Activated naive CD8-positive, alpha-beta T cell treated with anti-CD3 and anti-CD28 coated beads, Interleukin-2, amount 50 U/mL, for 16 hours (primary cell): ENCODE results near the gene SYCP1.
"Not testable (repeated sequence)": the region's sequence is repeated elsewhere in the genome, so short reads cannot be mapped to it uniquely, and the experiment has no call there.

Experiments used
- DNase-seq: peaks from one replicate; pipeline ENCODE4 v3.0.0-alpha.2; 2020; ENCODE audit warnings: low read depth, low spot score

Gene SYCP1

GRCh38 chr1:114979278-114979891, 124.7 kb downstream of the SYCP1 start:
- DNase-seq = peak; percentile 19

GRCh38 chr1:114982251-114982650, 127.6 kb downstream of the SYCP1 start:
- DNase-seq = no peak

GRCh38 chr1:114986286-114986685, 131.6 kb downstream of the SYCP1 start:
- no peak for DNase-seq

- DNase-seq = no peak
Observed at GRCh38 chr1:114988095-114988494, 133.4 kb downstream of the SYCP1 start.

- DNase-seq = no peak
Observed at GRCh38 chr1:114997510-114998289, 143.0 kb downstream of the SYCP1 start.

GRCh38 chr1:115006191-115006590, 151.5 kb downstream of the SYCP1 start:
- DNase-seq = no peak

- no peak for DNase-seq
Observed at GRCh38 chr1:115012006-115012405, 157.3 kb downstream of the SYCP1 start.

- DNase-seq = no peak
Observed at GRCh38 chr1:115012434-115012833, 157.8 kb downstream of the SYCP1 start.

GRCh38 chr1:115013792-115014191, 159.1 kb downstream of the SYCP1 start:
- DNase-seq = no peak

GRCh38 chr1:115019549-115019948, 164.9 kb downstream of the SYCP1 start:
- DNase-seq = not testable (repeated sequence)

- no peak for DNase-seq
Observed at GRCh38 chr1:115021145-115021544, 166.5 kb downstream of the SYCP1 start.

GRCh38 chr1:115023593-115023992, 168.9 kb downstream of the SYCP1 start:
- DNase-seq = no peak

GRCh38 chr1:115029526-115029925, 174.9 kb downstream of the SYCP1 start, which contains the start of gene TSHB:
Gene TSHB (plus strand): TSS chr1:115029826. CDS start chr1:115033363, 3,537 bp downstream.
- no peak for DNase-seq

GRCh38 chr1:115031595-115031994, 176.9 kb downstream of the SYCP1 start:
- no peak for DNase-seq

- DNase-seq = no peak
Observed at GRCh38 chr1:115035652-115036051, 181.0 kb downstream of the SYCP1 start.

- no peak for DNase-seq
Observed at GRCh38 chr1:115036814-115037507, 182.3 kb downstream of the SYCP1 start.

- DNase-seq = no peak
Observed at GRCh38 chr1:115040501-115040900, 185.8 kb downstream of the SYCP1 start.

- no peak for DNase-seq
Observed at GRCh38 chr1:115041654-115042053, 187.0 kb downstream of the SYCP1 start.
